Measurements from ENCODE around the gene D2HGDH. TPM values are rescaled to one million over a fixed set of nuclear protein-coding genes. Genes with fewer than 3 reads are reported as not detected.

D2HGDH gene
- total and polyA plus RNA-seq, 9 of the 15 experiments (the other 6 are each of a cell fraction or from before 2014, with no cell fraction given), result 0.39 to 30.8 (median 10.3) TPM

- no peak for TF ChIP-seq CC2D1A (IDR thresholded peaks at IDR 0.05)
- no peak for TF ChIP-seq FOXK2 (conservative IDR thresholded peaks at IDR 0.05 in 1 of 2, IDR thresholded peaks at IDR 0.05 in 1 of 2; ENCODE audit: low read depth in 2 of 2)
- no peak for TF ChIP-seq LEF1 (IDR thresholded peaks at IDR 0.05)
Observed at GRCh38 chr2:241763551-241764274, 29.3 kb downstream of the D2HGDH start (continued).

GRCh38 chr2:241764275-241765241 is 30.1 kb downstream of the D2HGDH start:
- DNase-seq (ENCODE audit: extremely low read depth in 1 of 4, low spot score in 3 of 4) (no peak), ATAC-seq (peak; percentile 24; the same call in 2 of the 3 replicates), FAIRE-seq (no peak)
- Histone ChIP-seq H3K4me2 (ENCODE audit: insufficient read depth, low read length) (no peak overlapping the region), H3K4me3 (no peak overlapping the region), H3K36me3 (ENCODE audit: control insufficient read depth, insufficient read depth, low read length) (peaks cover 17% of the 10 kb centered on the region; the same call in 1 of the 3 replicates), H3K79me2 (ENCODE audit: control insufficient read depth, insufficient read depth, low read length) (no peaks in the 10 kb centered on the region), H4K20me1 (replicated peaks; ENCODE audit: control insufficient read depth, insufficient read depth, low read length) (no peaks in the 10 kb centered on the region), H3K4me1 (replicated peaks in 1 of 2; ENCODE audit: control insufficient read depth in 2 of 2, insufficient read depth in 2 of 2, low read length in 2 of 2) (peaks cover 13 to 23% of the 10 kb centered on the region in 2 experiments), H3K27ac (ENCODE audit: extremely low read depth, low read depth, low read length) (no peak overlapping the region), H3K9me1 (ENCODE audit: control insufficient read depth, insufficient read depth, low read length) (no peaks in the 10 kb centered on the region), H3K9ac (ENCODE audit: insufficient read depth in 1 of 2, low read depth in 2 of 2, low read length in 2 of 2) (peak overlapping the region in 1 of 2 experiments; percentile 58; a peak in 2 of 4 replicates), H3K9me3 (replicated peaks; ENCODE audit: control insufficient read depth, insufficient read depth, low read depth, low read length) (no peaks in the 10 kb centered on the region), H3K27me3 (ENCODE audit: control insufficient read depth in 2 of 2, insufficient read depth in 2 of 2, low read length in 2 of 2) (no peaks in the 10 kb centered on the region), H2AFZ (ENCODE audit: low read depth, low read length) (no peak overlapping the region)
- WGBS (ENCODE audit: insufficient coverage, low coverage, missing lambda C conversion rate), result 85% methylated on average over 15 of the region's 27 CpGs
- ChIA-PET POLR2A (interaction anchor here (0.6 to 1.4 kb wide), 4 partner anchors 9 to 928 kb away, joined by 3 to 5 read pairs (median 4); no protein-coding TSS in a partner anchor), CTCF (ENCODE audit: low intra/inter-chr PET ratio) (no interaction called here)
- no TSS peak for BruUV-seq (replicated peaks)
- in situ Hi-C loops (cut with MboI) (no loop called here), intact Hi-C loops (cut with micrococcal nuclease) (no loop called here)
- TF ChIP-seq MTF1 (CRISPR knock-in tag; IDR thresholded peaks at IDR 0.05; ENCODE audit: borderline replicate concordance) (no peak), NR0B1 (IDR thresholded peaks at IDR 0.05; ENCODE audit: partially characterized antibody) (no peak), KAT7 (CRISPR knock-in tag; IDR thresholded peaks at IDR 0.05; ENCODE audit: borderline replicate concordance) (no peak), PKNOX1 (IDR thresholded peaks at IDR 0.05) (peak; percentile 34; the same call in 1 of the 2 replicates), TFE3 (CRISPR knock-in tag; IDR thresholded peaks at IDR 0.05) (0 out of 2 replicates have a peak, but pooled peaks have one; percentile 5), NUFIP1 (IDR thresholded peaks at IDR 0.05; ENCODE audit: partially characterized antibody) (no peak), POU5F1 (IDR thresholded peaks at IDR 0.05; ENCODE audit: borderline replicate concordance, low read depth, low read length, partially characterized antibody) (no peak), NFRKB (IDR thresholded peaks at IDR 0.05; ENCODE audit: low read depth) (no peak), MEF2D (tag; conservative IDR thresholded peaks at IDR 0.05; ENCODE audit: low read depth) (no peak), FOXP1 (CRISPR knock-in tag; IDR thresholded peaks at IDR 0.05) (no peak), NCOA2 (IDR thresholded peaks at IDR 0.05; ENCODE audit: partially characterized antibody in 2 of 2) (no peak)
